Measurements from ENCODE around the gene UBTF.
"Not testable (repeated sequence)": the region's sequence is repeated elsewhere in the genome, so short reads cannot be mapped to it uniquely, and the experiment has no call there.

UBTF gene

DNA sequence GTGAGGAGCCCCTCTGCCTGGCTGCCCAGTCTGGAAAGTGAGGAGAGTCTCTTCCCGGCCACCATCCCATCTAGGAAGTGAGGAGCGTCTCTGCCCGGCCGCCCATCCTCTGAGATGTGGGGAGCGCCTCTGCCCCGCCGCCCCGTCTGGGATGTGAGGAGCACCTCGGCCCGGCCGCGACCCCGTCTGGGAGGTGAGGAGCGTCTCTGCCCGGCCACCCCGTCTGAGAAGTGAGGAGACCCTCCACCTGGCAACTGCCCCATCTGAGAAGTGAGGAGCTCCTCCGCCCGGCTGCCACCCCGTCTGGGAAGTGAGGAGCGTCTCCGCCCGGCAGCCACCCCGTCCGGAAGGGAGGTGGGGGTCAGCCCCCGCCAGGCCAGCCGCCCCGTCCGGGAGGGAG is 18.4 kb upstream of the UBTF start:
- DNase-seq; H3K9ac ChIP-seq (ENCODE audit: low read length); H3K18ac ChIP-seq (ENCODE audit: low read length); H3K36me3 ChIP-seq (ENCODE audit: control insufficient read depth in 1 of 2, insufficient read depth in 2 of 2, low read length in 2 of 2); H2AK5ac ChIP-seq (ENCODE audit: low read length); H4K8ac ChIP-seq (ENCODE audit: low read depth, low read length); H3K23ac ChIP-seq (ENCODE audit: low read length); H2BK12ac ChIP-seq (ENCODE audit: low read length); H4K91ac ChIP-seq (ENCODE audit: low read depth, low read length); H2BK5ac ChIP-seq (ENCODE audit: low read depth, low read length, poor library complexity); H3K27ac ChIP-seq (ENCODE audit: low read depth, low read length); H3K4me1 ChIP-seq (ENCODE audit: control insufficient read depth in 1 of 2, insufficient read depth in 2 of 2, low read length in 2 of 2); H3K79me1 ChIP-seq (ENCODE audit: low read length); H3K4me3 ChIP-seq (ENCODE audit: low read depth, low read length); H4K12ac ChIP-seq (ENCODE audit: low read depth, low read length); H3K27me3 ChIP-seq (ENCODE audit: insufficient read depth, low read length); H3K4ac ChIP-seq (ENCODE audit: low read depth, low read length); H3K14ac ChIP-seq (ENCODE audit: low read length); H3K79me2 ChIP-seq (ENCODE audit: control insufficient read depth, insufficient read depth, low read length, poor library complexity); H3K9me3 ChIP-seq (ENCODE audit: insufficient read depth, low read depth, low read length); H3K4me2 ChIP-seq (ENCODE audit: low read length); H2AFZ ChIP-seq (ENCODE audit: insufficient read depth, low read length, poor library complexity); H2BK120ac ChIP-seq (ENCODE audit: insufficient read depth, low read length, poor library complexity): not testable (repeated sequence)
- no CpG with 5 or more reads among the region's 28 CpGs for WGBS (ENCODE audit: extremely low coverage, insufficient coverage, insufficient read length)

DNA sequence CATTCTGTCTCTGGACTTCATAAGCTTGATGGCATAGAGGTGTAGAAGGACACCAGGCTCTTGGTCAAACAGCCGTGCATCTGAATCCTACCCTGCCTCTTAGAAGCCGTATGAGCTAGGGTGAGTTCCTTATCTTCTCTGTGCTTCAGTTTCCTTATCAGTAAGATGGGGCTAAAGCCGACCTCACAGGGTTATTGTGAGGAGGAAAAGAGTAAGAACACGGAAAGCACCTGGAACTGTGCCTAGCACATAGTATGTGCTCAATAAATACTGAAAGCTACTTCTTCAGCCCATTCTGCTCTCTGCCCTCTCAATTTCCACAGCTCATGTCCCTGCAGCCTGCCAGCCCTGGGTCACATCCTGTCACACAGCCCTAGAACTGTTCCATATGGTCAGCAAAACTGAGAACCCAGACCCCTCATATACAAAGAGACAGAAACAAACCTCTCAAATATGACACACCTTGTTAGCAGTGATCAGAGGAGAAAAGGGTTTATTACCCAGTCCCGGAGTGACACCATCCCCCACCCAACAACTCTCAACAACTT is 17.0 kb upstream of the UBTF start:
- DNase-seq = no peak
- Histone ChIP-seq H3K9me3 (ENCODE audit: insufficient read depth, low read depth, low read length) (no peaks in the 10 kb centered on the region), H4K8ac (ENCODE audit: low read depth, low read length) (no peak overlapping the region), H3K79me2 (ENCODE audit: control insufficient read depth, insufficient read depth, low read length, poor library complexity) (no peaks in the 10 kb centered on the region), H3K18ac (ENCODE audit: low read length) (no peak overlapping the region), H2AFZ (ENCODE audit: insufficient read depth, low read length, poor library complexity) (no peak overlapping the region), H3K4me1 (ENCODE audit: control insufficient read depth in 1 of 2, insufficient read depth in 2 of 2, low read length in 2 of 2) (no peaks in the 10 kb centered on the region), H2AK5ac (ENCODE audit: low read length) (no peak overlapping the region), H4K12ac (ENCODE audit: low read depth, low read length) (no peak overlapping the region), H3K79me1 (ENCODE audit: low read length) (no peaks in the 10 kb centered on the region), H3K36me3 (ENCODE audit: control insufficient read depth in 1 of 2, insufficient read depth in 2 of 2, low read length in 2 of 2) (no peaks in the 10 kb centered on the region), H2BK12ac (ENCODE audit: low read length) (no peak overlapping the region), H3K4me3 (ENCODE audit: low read depth, low read length) (no peak overlapping the region), H3K4ac (ENCODE audit: low read depth, low read length) (no peak overlapping the region), H2BK5ac (ENCODE audit: low read depth, low read length, poor library complexity) (no peak overlapping the region), H3K23ac (ENCODE audit: low read length) (no peak overlapping the region), H3K27ac (ENCODE audit: low read depth, low read length) (no peak overlapping the region), H3K9ac (ENCODE audit: low read length) (no peak overlapping the region), H4K91ac (ENCODE audit: low read depth, low read length) (no peak overlapping the region), H3K14ac (ENCODE audit: low read length) (no peak overlapping the region), H2BK120ac (ENCODE audit: insufficient read depth, low read length, poor library complexity) (no peak overlapping the region), H3K4me2 (ENCODE audit: low read length) (no peak overlapping the region), H3K27me3 (ENCODE audit: insufficient read depth, low read length) (no peaks in the 10 kb centered on the region)
- no CpG with 5 or more reads among the region's 5 CpGs for WGBS (ENCODE audit: extremely low coverage, insufficient coverage, insufficient read length)

DNA sequence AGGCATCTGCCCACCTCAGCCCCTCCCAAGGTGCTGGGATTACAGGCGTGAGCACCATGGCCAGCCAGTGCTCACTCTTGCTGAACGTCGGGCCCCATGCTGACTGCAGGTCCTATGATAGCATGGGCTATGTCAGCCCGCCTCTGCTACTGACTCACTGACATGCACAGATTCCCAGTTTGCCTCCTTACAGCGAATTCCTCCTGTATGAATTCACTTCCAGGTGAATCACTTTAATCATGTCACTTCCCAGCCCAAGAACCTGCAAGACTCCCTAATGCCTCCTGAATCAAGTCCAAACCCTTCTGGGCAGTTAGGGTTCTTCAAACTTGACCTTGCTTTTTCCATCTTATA is 16.1 kb upstream of the UBTF start:
- Histone ChIP-seq H3K4me2 (ENCODE audit: low read length) (no peak overlapping the region), H3K27ac (ENCODE audit: low read depth, low read length) (no peak overlapping the region), H2BK5ac (ENCODE audit: low read depth, low read length, poor library complexity) (no peak overlapping the region), H3K27me3 (ENCODE audit: insufficient read depth, low read length) (no peaks in the 10 kb centered on the region), H3K79me1 (ENCODE audit: low read length) (no peaks in the 10 kb centered on the region), H3K36me3 (ENCODE audit: control insufficient read depth in 1 of 2, insufficient read depth in 2 of 2, low read length in 2 of 2) (no peaks in the 10 kb centered on the region), H3K14ac (ENCODE audit: low read length) (no peak overlapping the region), H3K4me3 (ENCODE audit: low read depth, low read length) (no peak overlapping the region), H3K4me1 (ENCODE audit: control insufficient read depth in 1 of 2, insufficient read depth in 2 of 2, low read length in 2 of 2) (no peaks in the 10 kb centered on the region), H4K8ac (ENCODE audit: low read depth, low read length) (no peak overlapping the region), H2AFZ (ENCODE audit: insufficient read depth, low read length, poor library complexity) (no peak overlapping the region), H3K9ac (ENCODE audit: low read length) (no peak overlapping the region), H3K18ac (ENCODE audit: low read length) (no peak overlapping the region), H3K9me3 (ENCODE audit: insufficient read depth, low read depth, low read length) (no peaks in the 10 kb centered on the region), H3K4ac (ENCODE audit: low read depth, low read length) (no peak overlapping the region), H2BK120ac (ENCODE audit: insufficient read depth, low read length, poor library complexity) (no peak overlapping the region), H3K79me2 (ENCODE audit: control insufficient read depth, insufficient read depth, low read length, poor library complexity) (no peaks in the 10 kb centered on the region), H2AK5ac (ENCODE audit: low read length) (no peak overlapping the region), H4K91ac (ENCODE audit: low read depth, low read length) (no peak overlapping the region), H4K12ac (ENCODE audit: low read depth, low read length) (no peak overlapping the region), H3K23ac (ENCODE audit: low read length) (no peak overlapping the region), H2BK12ac (ENCODE audit: low read length) (no peak overlapping the region)
- no CpG with 5 or more reads among the region's 5 CpGs for whole genome bisulfite sequencing (ENCODE audit: extremely low coverage, insufficient coverage, insufficient read length)
- peak; percentile 86 to 88 for DNase-seq

- H3K9me3 ChIP-seq (ENCODE audit: insufficient read depth, low read depth, low read length) = no peaks in the 10 kb centered on the region
- H3K4me3 ChIP-seq (ENCODE audit: low read depth, low read length) = no peak overlapping the region
- no peak overlapping the region for H2AFZ ChIP-seq (ENCODE audit: insufficient read depth, low read length, poor library complexity)
- H3K4me2 ChIP-seq (ENCODE audit: low read length) = no peak overlapping the region
- no peak overlapping the region for H2AK5ac ChIP-seq (ENCODE audit: low read length)
- no peak overlapping the region for H3K18ac ChIP-seq (ENCODE audit: low read length)
- WGBS (ENCODE audit: extremely low coverage, insufficient coverage, insufficient read length) = no CpG with 5 or more reads among the region's 5 CpGs
- H3K14ac ChIP-seq (ENCODE audit: low read length) = no peak overlapping the region
- H3K4me1 ChIP-seq (ENCODE audit: control insufficient read depth in 1 of 2, insufficient read depth in 2 of 2, low read length in 2 of 2) = no peaks in the 10 kb centered on the region
- no peak overlapping the region for H2BK12ac ChIP-seq (ENCODE audit: low read length)
- H2BK120ac ChIP-seq (ENCODE audit: insufficient read depth, low read length, poor library complexity) = no peak overlapping the region
- H3K27ac ChIP-seq (ENCODE audit: low read depth, low read length) = no peak overlapping the region
- no peak overlapping the region for H2BK5ac ChIP-seq (ENCODE audit: low read depth, low read length, poor library complexity)
- no peak overlapping the region for H3K9ac ChIP-seq (ENCODE audit: low read length)
- DNase-seq = no peak
- no peaks in the 10 kb centered on the region for H3K79me1 ChIP-seq (ENCODE audit: low read length)
- no peak overlapping the region for H4K91ac ChIP-seq (ENCODE audit: low read depth, low read length)
- no peaks in the 10 kb centered on the region for H3K79me2 ChIP-seq (ENCODE audit: control insufficient read depth, insufficient read depth, low read length, poor library complexity)
- H3K36me3 ChIP-seq (ENCODE audit: control insufficient read depth in 1 of 2, insufficient read depth in 2 of 2, low read length in 2 of 2) = no peaks in the 10 kb centered on the region
- no peak overlapping the region for H3K4ac ChIP-seq (ENCODE audit: low read depth, low read length)
- no peak overlapping the region for H3K23ac ChIP-seq (ENCODE audit: low read length)
- H4K8ac ChIP-seq (ENCODE audit: low read depth, low read length) = no peak overlapping the region
- no peak overlapping the region for H4K12ac ChIP-seq (ENCODE audit: low read depth, low read length)
- H3K27me3 ChIP-seq (ENCODE audit: insufficient read depth, low read length) = no peaks in the 10 kb centered on the region
These were observed 14.1 kb upstream of the UBTF start for GRCh38 chr17:44233582-44233981.

Data from trophoblast cell (in vitro differentiated cells and primary cell).